ENCODE measurements around the gene GFOD1.

- TF ChIP-seq POLR2AphosphoS5 (IDR thresholded peaks at IDR 0.05) (no peak), CTCF (IDR thresholded peaks at IDR 0.05 in 8 of 11, conservative IDR thresholded peaks at IDR 0.05 in 3 of 11) (no peak)
These were observed 6.5 kb downstream of the GFOD1 start for GRCh38 chr6:13480631-13481501.
